ENCODE data around the gene ITFG1.
"Not testable (repeated sequence)": the region's sequence is repeated elsewhere in the genome, so short reads cannot be mapped to it uniquely, and the experiment has no call there.

ITFG1 gene

GRCh38 chr16:47229053-47230050, 231.5 kb downstream of the ITFG1 start:
- Histone ChIP-seq H3K27ac (ENCODE audit: low read depth in 2 of 2, low read length in 2 of 2) (no peak overlapping the region), H3K4me1 (ENCODE audit: control insufficient read depth in 2 of 2, insufficient read depth in 2 of 2, low read length in 2 of 2) (no peaks in the 10 kb centered on the region), H3K27me3 (ENCODE audit: control insufficient read depth in 2 of 2, insufficient read depth in 2 of 2, low read length in 2 of 2) (no peaks in the 10 kb centered on the region), H3K36me3 (ENCODE audit: control insufficient read depth in 2 of 2, insufficient read depth in 2 of 2, low read length in 2 of 2) (peaks cover 3 to 4% of the 10 kb centered on the region in 2 donors), H3K4me3 (ENCODE audit: low read length in 2 of 2) (no peak overlapping the region), H3K9me3 (ENCODE audit: control insufficient read depth in 2 of 2, low read length in 2 of 2) (no peaks in the 10 kb centered on the region), H3K9ac (ENCODE audit: low read depth in 1 of 2, low read length in 2 of 2) (no peak overlapping the region)

- Histone ChIP-seq H3K27ac (ENCODE audit: low read depth in 2 of 2, low read length in 2 of 2) (no peak overlapping the region), H3K4me1 (ENCODE audit: control insufficient read depth in 2 of 2, insufficient read depth in 2 of 2, low read length in 2 of 2) (no peaks in the 10 kb centered on the region), H3K4me3 (ENCODE audit: low read length in 2 of 2) (no peak overlapping the region), H3K36me3 (ENCODE audit: control insufficient read depth in 2 of 2, insufficient read depth in 2 of 2, low read length in 2 of 2) (peaks cover 0 to 4% of the 10 kb centered on the region in 2 donors), H3K9ac (ENCODE audit: low read depth in 1 of 2, low read length in 2 of 2) (no peak overlapping the region), H3K9me3 (ENCODE audit: control insufficient read depth in 2 of 2, low read length in 2 of 2) (no peaks in the 10 kb centered on the region), H3K27me3 (ENCODE audit: control insufficient read depth in 2 of 2, insufficient read depth in 2 of 2, low read length in 2 of 2) (no peaks in the 10 kb centered on the region)
Observed at GRCh38 chr16:47228241-47228640, 232.6 kb downstream of the ITFG1 start.

- H3K9ac ChIP-seq (ENCODE audit: low read depth in 1 of 2, low read length in 2 of 2) = no peak overlapping the region
- peaks cover 2 to 11% of the 10 kb centered on the region in 2 donors for H3K36me3 ChIP-seq (ENCODE audit: control insufficient read depth in 2 of 2, insufficient read depth in 2 of 2, low read length in 2 of 2)
- no peaks in the 10 kb centered on the region for H3K27me3 ChIP-seq (ENCODE audit: control insufficient read depth in 2 of 2, insufficient read depth in 2 of 2, low read length in 2 of 2)
- H3K9me3 ChIP-seq (ENCODE audit: control insufficient read depth in 2 of 2, low read length in 2 of 2) = no peaks in the 10 kb centered on the region
- H3K4me1 ChIP-seq (ENCODE audit: control insufficient read depth in 2 of 2, insufficient read depth in 2 of 2, low read length in 2 of 2) = no peaks in the 10 kb centered on the region
- H3K27ac ChIP-seq (ENCODE audit: low read depth in 2 of 2, low read length in 2 of 2) = no peak overlapping the region
- H3K4me3 ChIP-seq (ENCODE audit: low read length in 2 of 2) = no peak overlapping the region
Observed at GRCh38 chr16:47213761-47214440, 247.0 kb downstream of the ITFG1 start.

GRCh38 chr16:47211218-47211617, 249.6 kb downstream of the ITFG1 start:
- Histone ChIP-seq H3K4me3 (ENCODE audit: low read length in 2 of 2) (no peak overlapping the region), H3K9me3 (ENCODE audit: control insufficient read depth in 2 of 2, low read length in 2 of 2) (no peaks in the 10 kb centered on the region), H3K36me3 (ENCODE audit: control insufficient read depth in 2 of 2, insufficient read depth in 2 of 2, low read length in 2 of 2) (peaks cover 0 to 2% of the 10 kb centered on the region in 2 donors), H3K27ac (ENCODE audit: low read depth in 2 of 2, low read length in 2 of 2) (no peak overlapping the region), H3K27me3 (ENCODE audit: control insufficient read depth in 2 of 2, insufficient read depth in 2 of 2, low read length in 2 of 2) (no peaks in the 10 kb centered on the region), H3K4me1 (ENCODE audit: control insufficient read depth in 2 of 2, insufficient read depth in 2 of 2, low read length in 2 of 2) (no peaks in the 10 kb centered on the region), H3K9ac (ENCODE audit: low read depth in 1 of 2, low read length in 2 of 2) (no peak overlapping the region)

GRCh38 chr16:47204736-47205504, 255.9 kb downstream of the ITFG1 start:
- Histone ChIP-seq H3K4me1 (ENCODE audit: control insufficient read depth in 2 of 2, insufficient read depth in 2 of 2, low read length in 2 of 2) (no peaks in the 10 kb centered on the region), H3K27ac (ENCODE audit: low read depth in 2 of 2, low read length in 2 of 2) (no peak overlapping the region)

GRCh38 chr16:47203433-47203832, 257.4 kb downstream of the ITFG1 start:
- not testable (repeated sequence) for H3K4me3 ChIP-seq (ENCODE audit: low read length in 2 of 2); H3K4me1 ChIP-seq (ENCODE audit: control insufficient read depth in 2 of 2, insufficient read depth in 2 of 2, low read length in 2 of 2); H3K27ac ChIP-seq (ENCODE audit: low read depth in 2 of 2, low read length in 2 of 2); H3K27me3 ChIP-seq (ENCODE audit: control insufficient read depth in 2 of 2, insufficient read depth in 2 of 2, low read length in 2 of 2); H3K36me3 ChIP-seq (ENCODE audit: control insufficient read depth in 2 of 2, insufficient read depth in 2 of 2, low read length in 2 of 2); H3K9ac ChIP-seq (ENCODE audit: low read depth in 1 of 2, low read length in 2 of 2); H3K9me3 ChIP-seq (ENCODE audit: control insufficient read depth in 2 of 2, low read length in 2 of 2)

More at GRCh38 chr16:47204736-47205504, 255.9 kb downstream of the ITFG1 start:
- H3K9ac ChIP-seq (ENCODE audit: low read depth in 1 of 2, low read length in 2 of 2) = no peak overlapping the region
- H3K4me3 ChIP-seq (ENCODE audit: low read length in 2 of 2) = no peak overlapping the region
- H3K27me3 ChIP-seq (ENCODE audit: control insufficient read depth in 2 of 2, insufficient read depth in 2 of 2, low read length in 2 of 2) = no peaks in the 10 kb centered on the region
- no peaks in the 10 kb centered on the region for H3K9me3 ChIP-seq (ENCODE audit: control insufficient read depth in 2 of 2, low read length in 2 of 2)
- no peaks in the 10 kb centered on the region for H3K36me3 ChIP-seq (ENCODE audit: control insufficient read depth in 2 of 2, insufficient read depth in 2 of 2, low read length in 2 of 2)

GRCh38 chr16:47198180-47198575, 262.7 kb downstream of the ITFG1 start:
- H3K36me3 ChIP-seq (ENCODE audit: control insufficient read depth in 2 of 2, insufficient read depth in 2 of 2, low read length in 2 of 2) = no peaks in the 10 kb centered on the region
- no peak overlapping the region for H3K27ac ChIP-seq (ENCODE audit: low read depth in 2 of 2, low read length in 2 of 2)
- H3K4me3 ChIP-seq (ENCODE audit: low read length in 2 of 2) = no peak overlapping the region
- H3K4me1 ChIP-seq (ENCODE audit: control insufficient read depth in 2 of 2, insufficient read depth in 2 of 2, low read length in 2 of 2) = no peaks in the 10 kb centered on the region
- no peak overlapping the region for H3K9ac ChIP-seq (ENCODE audit: low read depth in 1 of 2, low read length in 2 of 2)
- H3K27me3 ChIP-seq (ENCODE audit: control insufficient read depth in 2 of 2, insufficient read depth in 2 of 2, low read length in 2 of 2) = no peaks in the 10 kb centered on the region
- no peaks in the 10 kb centered on the region for H3K9me3 ChIP-seq (ENCODE audit: control insufficient read depth in 2 of 2, low read length in 2 of 2)

GRCh38 chr16:47197536-47198179, 263.2 kb downstream of the ITFG1 start:
- no peaks in the 10 kb centered on the region for H3K9me3 ChIP-seq (ENCODE audit: control insufficient read depth in 2 of 2, low read length in 2 of 2)
- no peak overlapping the region for H3K9ac ChIP-seq (ENCODE audit: low read depth in 1 of 2, low read length in 2 of 2)
- no peak overlapping the region for H3K27ac ChIP-seq (ENCODE audit: low read depth in 2 of 2, low read length in 2 of 2)
- H3K4me1 ChIP-seq (ENCODE audit: control insufficient read depth in 2 of 2, insufficient read depth in 2 of 2, low read length in 2 of 2) = no peaks in the 10 kb centered on the region
- H3K4me3 ChIP-seq (ENCODE audit: low read length in 2 of 2) = no peak overlapping the region
- no peaks in the 10 kb centered on the region for H3K27me3 ChIP-seq (ENCODE audit: control insufficient read depth in 2 of 2, insufficient read depth in 2 of 2, low read length in 2 of 2)
- H3K36me3 ChIP-seq (ENCODE audit: control insufficient read depth in 2 of 2, insufficient read depth in 2 of 2, low read length in 2 of 2) = no peaks in the 10 kb centered on the region

- H3K9ac ChIP-seq (ENCODE audit: low read depth in 1 of 2, low read length in 2 of 2) = no peak overlapping the region
- no peak overlapping the region for H3K4me3 ChIP-seq (ENCODE audit: low read length in 2 of 2)
- no peak overlapping the region for H3K27ac ChIP-seq (ENCODE audit: low read depth in 2 of 2, low read length in 2 of 2)
- H3K36me3 ChIP-seq (ENCODE audit: control insufficient read depth in 2 of 2, insufficient read depth in 2 of 2, low read length in 2 of 2) = no peaks in the 10 kb centered on the region
- no peaks in the 10 kb centered on the region for H3K9me3 ChIP-seq (ENCODE audit: control insufficient read depth in 2 of 2, low read length in 2 of 2)
- H3K4me1 ChIP-seq (ENCODE audit: control insufficient read depth in 2 of 2, insufficient read depth in 2 of 2, low read length in 2 of 2) = no peaks in the 10 kb centered on the region
- H3K27me3 ChIP-seq (ENCODE audit: control insufficient read depth in 2 of 2, insufficient read depth in 2 of 2, low read length in 2 of 2) = no peaks in the 10 kb centered on the region
Observed at GRCh38 chr16:47196457-47196856, 264.4 kb downstream of the ITFG1 start.

Measured in mucosa of rectum (tissue), 2 donors.